Suprapubic skin (tissue), 4 donors: ENCODE data around the gene ANKUB1. TPM values are rescaled to one million over a fixed set of nuclear protein-coding genes. Genes with fewer than 3 reads are reported as not detected.

ENCODE experiments used
- DNase-seq, 2 donors: peaks; one replicate each; pipeline ENCODE4 v3.0.0-alpha.2; 2019; ENCODE audit warnings: low spot score in 2 of 2
- H3K27ac ChIP-seq: fragments of 200-600 bp; sonication (generic); one replicate; pipeline ENCODE4 v1.5.1; 2019
- H3K27me3 ChIP-seq: fragments of 200-600 bp; sonication (generic); one replicate; pipeline ENCODE4 v1.5.1; 2019
- H3K36me3 ChIP-seq: fragments of 200-600 bp; sonication (generic); one replicate; pipeline ENCODE4 v1.5.1; 2019
- H3K4me1 ChIP-seq: fragments of 200-600 bp; sonication (generic); one replicate; pipeline ENCODE4 v1.5.1; 2019
- H3K4me3 ChIP-seq: fragments of 200-600 bp; sonication (generic); one replicate; pipeline ENCODE4 v1.5.1; 2019; ENCODE audit warnings: mild to moderate bottlenecking
- H3K9me3 ChIP-seq: fragments of 200-600 bp; sonication (generic); one replicate; pipeline ENCODE4 v1.5.1; 2019
- CTCF ChIP-seq, 2 donors: fragments of 200-600 bp in 1 of 2; fragments of 450-650 bp in 1 of 2; sonication (generic) in 1 of 2; IDR thresholded peaks; one replicate each; pipeline ENCODE4 v1.5.1; 2016 to 2019; ENCODE audit warnings: antibody characterized with exemption in 2 of 2, mild to moderate bottlenecking in 1 of 2, moderate library complexity in 1 of 2
- EP300 ChIP-seq: sonication (generic); formaldehyde crosslinking; IDR thresholded peaks from one replicate; pipeline ENCODE4 v1.6.1; 2017; ENCODE audit warnings: antibody characterized with exemption
- POLR2A ChIP-seq, 2 donors: fragments of 450-650 bp; IDR thresholded peaks; one replicate each; pipeline ENCODE4 v1.6.1; 2017; ENCODE audit warnings: antibody characterized with exemption in 2 of 2, mild to moderate bottlenecking in 2 of 2, moderate library complexity in 2 of 2
- POLR2AphosphoS5 ChIP-seq, 3 donors: sonication (generic); formaldehyde crosslinking; IDR thresholded peaks; one replicate each; pipeline ENCODE4 v1.6.1; 2017; ENCODE audit warnings: antibody characterized with exemption in 3 of 3
- WGBS: methylation state at CpG from one replicate; pipeline ENCODE4 v1.1.5; 2018; 5-methylcytosine and 5-hydroxymethylcytosine counted together
- total RNA-seq, 4 donors: library from RNA; depleted of rRNA; stranded (reverse); fragments of >200 nt; gene quantifications; one replicate each; pipeline ENCODE4 v1.1.0, GENCODE V29; 2016

ANKUB1 gene
- total RNA-seq, 4 donors from 2014 or later, result not detected

- Histone ChIP-seq H3K4me1 (peaks cover 2% of the 10 kb centered on the region), H3K27me3 (no peaks in the 10 kb centered on the region), H3K36me3 (no peaks in the 10 kb centered on the region), H3K9me3 (no peaks in the 10 kb centered on the region), H3K27ac (no peak overlapping the region), H3K4me3 (no peak overlapping the region)
- WGBS, result 21% methylated on average over 2 of the region's 2 CpGs
- DNase-seq, result no peak
- TF ChIP-seq POLR2AphosphoS5 (IDR thresholded peaks at IDR 0.05) (no peak), EP300 (no peak), POLR2A (IDR thresholded peaks at IDR 0.05) (no peak), CTCF (IDR thresholded peaks at IDR 0.05) (peak; percentile 56 to 83)
Observed at GRCh38 chr3:149717391-149718056, 74.8 kb downstream of the ANKUB1 start.

- no peak for TF ChIP-seq POLR2A (IDR thresholded peaks at IDR 0.05)
- no peak for TF ChIP-seq POLR2AphosphoS5 (IDR thresholded peaks at IDR 0.05)
- TF ChIP-seq CTCF (IDR thresholded peaks at IDR 0.05), result no peak
- no peaks in the 10 kb centered on the region for H3K27me3 ChIP-seq
- H3K4me3 ChIP-seq, result no peak overlapping the region
- no peak for DNase-seq
- no peak overlapping the region for H3K27ac ChIP-seq
- no peaks in the 10 kb centered on the region for H3K36me3 ChIP-seq
- H3K4me1 ChIP-seq, result peaks cover 2% of the 10 kb centered on the region
- no peaks in the 10 kb centered on the region for H3K9me3 ChIP-seq
- 79% methylated on average over 6 of the region's 6 CpGs for WGBS
Observed at GRCh38 chr3:149716984-149717383, 75.4 kb downstream of the ANKUB1 start.

- TF ChIP-seq EP300 (no peak), POLR2A (IDR thresholded peaks at IDR 0.05) (no peak), POLR2AphosphoS5 (IDR thresholded peaks at IDR 0.05) (no peak), CTCF (IDR thresholded peaks at IDR 0.05) (no peak)
- no peaks in the 10 kb centered on the region for H3K36me3 ChIP-seq
- H3K9me3 ChIP-seq, result no peaks in the 10 kb centered on the region
- DNase-seq, result no peak
- WGBS, result 91% methylated on average over 8 of the region's 13 CpGs
- H3K27me3 ChIP-seq, result no peaks in the 10 kb centered on the region
- H3K4me1 ChIP-seq, result peaks cover 2% of the 10 kb centered on the region
- no peak overlapping the region for H3K4me3 ChIP-seq
- no peak overlapping the region for H3K27ac ChIP-seq
Observed at GRCh38 chr3:149715247-149715646, 77.1 kb downstream of the ANKUB1 start.

- Histone ChIP-seq H3K4me1 (peaks cover 2% of the 10 kb centered on the region), H3K9me3 (no peaks in the 10 kb centered on the region), H3K27me3 (no peaks in the 10 kb centered on the region), H3K4me3 (no peak overlapping the region), H3K36me3 (no peaks in the 10 kb centered on the region), H3K27ac (no peak overlapping the region)
- TF ChIP-seq POLR2A (IDR thresholded peaks at IDR 0.05) (no peak), POLR2AphosphoS5 (IDR thresholded peaks at IDR 0.05) (no peak), CTCF (IDR thresholded peaks at IDR 0.05) (no peak), EP300 (no peak)
- 93% methylated on average over 24 of the region's 38 CpGs for WGBS
- no peak for DNase-seq
Observed at GRCh38 chr3:149713730-149714654, 78.4 kb downstream of the ANKUB1 start.

Other genes with a start within 250 kb of the ANKUB1 start
- 10 to 100 TPM; 33.0 to 68.9 (median 52.1) TPM for gene WWTR1, start 134.5 kb downstream of the ANKUB1 start, total RNA-seq
- 10 to 100 TPM; 21.0 to 29.5 (median 25.5) TPM for gene COMMD2, start 40.1 kb downstream of the ANKUB1 start, total RNA-seq
- 10 to 100 TPM; 52.1 to 78.9 (median 73.7) TPM for gene RNF13, start 20.7 kb upstream of the ANKUB1 start, total RNA-seq
- gene PFN2, start 178.3 kb upstream of the ANKUB1 start, total RNA-seq, result 10 to 100 TPM in 2 of 4 donors, 1 to 10 TPM in 2; 6.5 to 19.9 (median 13.2) TPM